Spleen (tissue), 11 donors: Measurements from ENCODE around the gene AQR. TPM values are rescaled to one million over a fixed set of nuclear protein-coding genes. Genes with fewer than 3 reads are reported as not detected.

Experiments used
- DNase-seq: peaks from one replicate; pipeline ENCODE4 v3.0.0-alpha.2; 2020
- H3K27ac ChIP-seq, 8 donors: fragments of 200-600 bp; sonication (generic) in 7 of 8; 1 replicate in 4 of 8; 2 replicates in 4 of 8; pipeline versions ENCODE4 v1.5.0 to v1.8.0; 2016 to 2021; ENCODE audit warnings: inconsistent platforms in 4 of 8, mild to moderate bottlenecking in 4 of 8, moderate library complexity in 1 of 8
- H3K27me3 ChIP-seq, 7 donors: fragments of 200-600 bp; sonication (generic) in 6 of 7; replicated peaks in 1 of 7; 1 replicate in 4 of 7; 2 replicates in 3 of 7; pipeline versions ENCODE4 v1.5.0 to v1.8.0; 2016 to 2021; ENCODE audit warnings: inconsistent platforms in 3 of 7, mild to moderate bottlenecking in 1 of 7
- H3K36me3 ChIP-seq, 6 donors: fragments of 200-600 bp; sonication (generic) in 5 of 6; 1 replicate in 4 of 6; 2 replicates in 2 of 6; pipeline versions ENCODE4 v1.5.0 to v1.8.0; 2016 to 2021; ENCODE audit warnings: inconsistent platforms in 2 of 6
- H3K4me1 ChIP-seq, 6 donors: fragments of 200-600 bp; sonication (generic) in 5 of 6; 1 replicate in 3 of 6; 2 replicates in 3 of 6; pipeline versions ENCODE4 v1.5.0 to v1.8.0; 2016 to 2021; ENCODE audit warnings: inconsistent platforms in 3 of 6
- H3K4me3 ChIP-seq, 8 donors: fragments of 200-600 bp; sonication (generic) in 7 of 8; 1 replicate in 4 of 8; 2 replicates in 4 of 8; pipeline versions ENCODE4 v1.5.0 to v1.8.0; 2016 to 2021; ENCODE audit warnings: inconsistent platforms in 4 of 8, mild to moderate bottlenecking in 4 of 8, moderate library complexity in 2 of 8
- H3K9me3 ChIP-seq, 8 donors: fragments of 200-600 bp; sonication (generic) in 7 of 8; 1 replicate in 4 of 8; 2 replicates in 4 of 8; pipeline versions ENCODE4 v1.5.0 to v1.8.0; 2016 to 2021; ENCODE audit warnings: inconsistent platforms in 4 of 8
- CTCF ChIP-seq, 11 experiments: fragments of 200-600 bp in 7 of 11; fragments of 450-650 bp in 4 of 11; sonication (generic) in 4 of 11; IDR thresholded peaks in 8 of 11; conservative IDR thresholded peaks in 3 of 11; 1 replicate in 7 of 11; 2 replicates in 4 of 11; pipeline versions ENCODE4 v1.4.0 to v1.8.0; 2016 to 2021; ENCODE audit warnings: antibody characterized with exemption in 11 of 11, inconsistent platforms in 4 of 11, mild to moderate bottlenecking in 1 of 11
- POLR2A ChIP-seq, 3 donors: fragments of 450-650 bp; IDR thresholded peaks; one replicate each; pipeline ENCODE4 v1.5.1; 2017; ENCODE audit warnings: antibody characterized with exemption in 3 of 3, mild to moderate bottlenecking in 1 of 3
- POLR2AphosphoS5 ChIP-seq, 3 donors: sonication (generic); formaldehyde crosslinking; IDR thresholded peaks; one replicate each; pipeline ENCODE4 v1.5.1; 2017; ENCODE audit warnings: antibody characterized with exemption in 3 of 3
- WGBS, 5 donors: extraction: QIAGEN DNeasy Blood & Tissue Kit in 3 of 5; methylation state at CpG; one replicate each; pipeline versions ENCODE4 v1.1.5 to v1.1.7; 2013 to 2018; 5-methylcytosine and 5-hydroxymethylcytosine counted together
- intact Hi-C: fragments of 100-400 bp; cut with DNase I; formaldehyde crosslinking; loops from one replicate; pipeline ENCODE4 v1.15.0; 2023; ENCODE audit warnings: low total_unique reads
- polyA plus RNA-seq, 3 donors: library from polyadenylated mRNA; stranded (reverse); fragments of 200-250 nt; gene quantifications; one replicate each; pipeline ENCODE4 v1.2.1, GENCODE V29; 2013
- total RNA-seq, 7 donors: library from RNA; depleted of rRNA in 3 of 7; stranded (reverse); fragments of >200 nt in 3 of 7; fragmentation: NEBNext Ultra II Directional in 4 of 7; extraction: Animal tissue kit (Norgen Biotek cat#: 25700) in 4 of 7; gene quantifications; one replicate each; pipeline versions ENCODE4 v1.1.0 to v1.2.1, GENCODE V29; 2016 to 2021
- donor health status: healthy with polysubstance abuse.
- donor health status: DM: no; HTN: no; CAD: no; lungs with moderate emphysema.
- donor health status: DM: no; HTN: no; CAD: no.
- donor health status: Bipolar disorder and iron deficiency.
- donor health status: healthy.
- donor health status: DM: no; HTN: no; CAD: no.
- donor health status: DM: yes; HTN: yes; CAD: no.

Gene AQR
- total and polyA plus RNA-seq, 10 donors, result 10.0 to 38.2 (median 32.7) TPM

- Histone ChIP-seq H3K9me3 (no peaks in the 10 kb centered on the region), H3K4me3 (no peak overlapping the region), H3K36me3 (no peaks in the 10 kb centered on the region), H3K27me3 (no peaks in the 10 kb centered on the region), H3K4me1 (no peaks in the 10 kb centered on the region), H3K27ac (no peak overlapping the region)
- WGBS, 5 donors, result 79 to 86% (median 82%) methylated on average over 1 of the region's 1 CpG
- no peak for DNase-seq
- TF ChIP-seq POLR2A (IDR thresholded peaks at IDR 0.05) (no peak), CTCF (IDR thresholded peaks at IDR 0.05 in 8 of 11, conservative IDR thresholded peaks at IDR 0.05 in 3 of 11) (no peak), POLR2AphosphoS5 (IDR thresholded peaks at IDR 0.05) (no peak)
- intact Hi-C loops, result no loop called here
Measured at GRCh38 chr15:34994925-34995324, 25.4 kb upstream of the AQR start.

- H3K4me1 ChIP-seq, result peaks cover 5 to 9% (median 8%) of the 10 kb centered on the region in 6 donors
- 57 to 80% (median 70%) methylated on average over 4 of the region's 4 CpGs for WGBS, 5 donors
- no peaks in the 10 kb centered on the region for H3K9me3 ChIP-seq
- no peak overlapping the region for H3K27ac ChIP-seq
- H3K27me3 ChIP-seq, result no peaks in the 10 kb centered on the region
- no peaks in the 10 kb centered on the region for H3K36me3 ChIP-seq
- no peak overlapping the region for H3K4me3 ChIP-seq
- TF ChIP-seq POLR2A (IDR thresholded peaks at IDR 0.05), result no peak
- TF ChIP-seq CTCF (IDR thresholded peaks at IDR 0.05 in 8 of 11, conservative IDR thresholded peaks at IDR 0.05 in 3 of 11), result no peak
- TF ChIP-seq POLR2AphosphoS5 (IDR thresholded peaks at IDR 0.05), result no peak
- intact Hi-C loops, result no loop called here
- DNase-seq, result no peak
Measured at GRCh38 chr15:34993877-34994276, 24.3 kb upstream of the AQR start.

GRCh38 chr15:34993412-34993811, 23.9 kb upstream of the AQR start:
- H3K27ac ChIP-seq, result no peak overlapping the region
- TF ChIP-seq POLR2A (IDR thresholded peaks at IDR 0.05), result no peak
- TF ChIP-seq CTCF (IDR thresholded peaks at IDR 0.05 in 8 of 11, conservative IDR thresholded peaks at IDR 0.05 in 3 of 11), result no peak
- TF ChIP-seq POLR2AphosphoS5 (IDR thresholded peaks at IDR 0.05), result no peak
- intact Hi-C loops, result no loop called here
- WGBS, 5 donors, result 80 to 90% (median 88%) methylated on average over 6 of the region's 6 CpGs
- H3K9me3 ChIP-seq, result no peaks in the 10 kb centered on the region
- H3K36me3 ChIP-seq, result no peaks in the 10 kb centered on the region
- H3K27me3 ChIP-seq, result no peaks in the 10 kb centered on the region
- peaks cover 6 to 12% (median 10%) of the 10 kb centered on the region in 6 donors for H3K4me1 ChIP-seq
- H3K4me3 ChIP-seq, result no peak overlapping the region
- DNase-seq, result no peak

GRCh38 chr15:34988027-34988902, 18.7 kb upstream of the AQR start, which contains the start of gene ZNF770:
Gene ZNF770 (minus strand): TSS chr15:34988287. CDS start chr15:34983434, 4,853 bp downstream.
- 0 to 1% (median 1%) methylated on average over 23 to 60 of the region's 60 CpGs for WGBS, 5 donors
- no peaks in the 10 kb centered on the region for H3K27me3 ChIP-seq
- TF ChIP-seq CTCF (IDR thresholded peaks at IDR 0.05 in 8 of 11, conservative IDR thresholded peaks at IDR 0.05 in 3 of 11) (peak in 2 of 11 experiments; percentile 7 to 15), POLR2AphosphoS5 (IDR thresholded peaks at IDR 0.05) (peak; percentile 93 to 95 (median 95)), POLR2A (IDR thresholded peaks at IDR 0.05) (peak in 2 of 3 donors; percentile 77 to 81)
- H3K4me3 ChIP-seq, result peak within 1 kb of the TSS; percentile 65 to 84 (median 80)
- intact Hi-C loops, result no loop called here
- peak; percentile 96 for DNase-seq
- peaks cover 33 to 55% (median 45%) of the 10 kb centered on the region in 6 donors for H3K4me1 ChIP-seq
- no peaks in the 10 kb centered on the region for H3K9me3 ChIP-seq
- H3K27ac ChIP-seq, result peak within 1 kb of the TSS; percentile 94 to 99 (median 98)
- peaks cover 0 to 27% (median 4%) of the 10 kb centered on the region in 6 donors for H3K36me3 ChIP-seq
